Activated CD8-positive, alpha-beta memory T cell treated with anti-CD3 and anti-CD28 coated beads, Interleukin-2, amount 50 U/mL, for 24 hours (primary cell): ENCODE data around the gene MAD2L1.
"Not testable (repeated sequence)": the region's sequence is repeated elsewhere in the genome, so short reads cannot be mapped to it uniquely, and the experiment has no call there.

ENCODE experiments used
- DNase-seq: peaks from one replicate; pipeline ENCODE4 v3.0.0-alpha.2; 2020; ENCODE audit errors: extremely low read depth

MAD2L1 gene

DNA sequence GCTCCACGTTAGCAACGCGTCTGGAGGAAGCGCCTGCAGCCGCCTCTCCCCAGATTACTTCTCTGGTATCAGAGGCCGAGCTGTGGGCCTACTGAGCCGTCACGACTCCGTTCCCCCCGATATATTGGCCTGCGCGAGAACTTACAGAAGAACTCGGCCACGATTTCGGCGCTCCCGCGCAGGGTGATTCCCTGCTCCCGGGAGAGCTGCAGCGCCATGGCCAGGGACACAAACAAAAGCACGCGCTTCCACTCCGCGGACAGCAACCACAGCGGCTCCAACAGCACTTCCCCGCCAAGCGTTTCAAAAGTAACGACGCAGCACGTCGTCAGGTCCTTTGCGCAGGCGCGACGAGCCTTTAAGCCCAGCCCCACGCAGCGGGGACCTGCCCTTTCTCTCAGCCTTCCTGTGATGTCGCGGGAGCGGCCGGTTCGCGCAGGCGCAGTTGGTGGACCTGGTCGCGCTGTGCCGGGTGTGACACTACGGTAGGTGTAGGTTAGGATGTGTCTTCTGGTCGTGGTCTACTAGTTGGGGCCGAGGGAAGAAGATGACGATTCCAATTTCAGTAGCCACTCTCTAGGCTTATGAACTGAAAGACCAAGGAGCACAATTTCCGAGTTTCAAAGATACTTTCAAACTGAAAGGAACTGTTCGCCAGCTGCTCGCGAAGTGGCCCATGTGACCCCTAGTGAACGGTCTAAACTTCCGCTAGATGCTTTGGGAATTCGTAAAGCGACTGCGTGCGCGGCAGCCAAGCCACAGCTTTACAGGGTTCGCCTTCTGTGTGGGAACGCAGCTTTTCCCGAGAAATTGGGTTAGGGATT lies at the start of gene MAD2L1:
Gene MAD2L1 (minus strand): TSS at position 332 of the 824 bp plus-strand sequence. CDS start 114 bp downstream, at position 218.
- peak; percentile 98 for DNase-seq

- DNase-seq = no peak
Measured at GRCh38 chr4:120111745-120112144, 45.1 kb upstream of the MAD2L1 start.

- no peak for DNase-seq
Measured at GRCh38 chr4:120109406-120109805, 42.8 kb upstream of the MAD2L1 start.

GRCh38 chr4:120105472-120105871 lies 38.8 kb upstream of the MAD2L1 start:
- no peak for DNase-seq

GRCh38 chr4:120096508-120097297 lies 30.1 kb upstream of the MAD2L1 start:
- no peak for DNase-seq

DNA sequence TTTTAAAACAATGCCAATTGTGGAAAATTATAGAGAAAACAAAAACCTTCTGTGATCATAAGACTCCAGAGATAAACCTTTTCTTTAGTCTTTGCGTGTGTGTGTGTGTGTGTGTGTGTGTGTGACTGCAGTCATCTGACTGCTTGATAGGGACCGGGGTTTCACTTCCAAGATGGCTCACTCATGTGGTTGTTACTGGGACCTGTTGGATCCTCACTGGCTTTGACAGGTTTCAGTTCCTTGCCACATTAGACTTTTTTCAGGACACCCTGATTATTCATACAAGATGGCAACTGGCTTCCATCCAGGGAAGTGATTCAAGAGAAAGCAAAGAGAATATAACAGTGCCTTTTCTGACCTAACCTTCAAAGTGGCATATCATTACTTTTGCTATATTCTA lies 21.9 kb upstream of the MAD2L1 start:
- DNase-seq = no peak

DNA sequence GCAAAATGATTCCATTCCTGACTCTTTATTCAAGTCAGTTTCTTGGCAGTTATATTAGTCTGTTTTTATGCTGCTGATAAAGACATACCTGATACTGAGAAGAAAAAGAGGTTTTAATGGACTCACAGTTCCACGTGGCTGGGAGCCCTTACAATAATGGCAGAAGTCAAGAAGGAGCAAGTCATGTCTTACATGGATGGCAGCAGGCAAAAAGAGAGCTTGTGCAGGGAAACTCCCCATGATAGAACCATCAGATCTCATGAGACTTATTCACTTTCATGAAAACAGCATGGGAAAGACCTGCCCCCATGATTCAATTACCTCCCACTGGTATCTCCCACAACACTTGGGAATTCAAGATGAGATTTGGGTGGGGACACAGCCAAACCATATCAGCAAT lies 21.4 kb upstream of the MAD2L1 start:
- not testable (repeated sequence) for DNase-seq

- no peak for DNase-seq
Measured at GRCh38 chr4:120085705-120086104, 19.1 kb upstream of the MAD2L1 start.

- DNase-seq = no peak
Measured at GRCh38 chr4:120084327-120084726, 17.7 kb upstream of the MAD2L1 start.

GRCh38 chr4:120083152-120083551 lies 16.5 kb upstream of the MAD2L1 start:
- DNase-seq = no peak

GRCh38 chr4:120082251-120082650 lies 15.6 kb upstream of the MAD2L1 start:
- no peak for DNase-seq

GRCh38 chr4:120081726-120082125 lies 15.1 kb upstream of the MAD2L1 start:
- no peak for DNase-seq

DNA sequence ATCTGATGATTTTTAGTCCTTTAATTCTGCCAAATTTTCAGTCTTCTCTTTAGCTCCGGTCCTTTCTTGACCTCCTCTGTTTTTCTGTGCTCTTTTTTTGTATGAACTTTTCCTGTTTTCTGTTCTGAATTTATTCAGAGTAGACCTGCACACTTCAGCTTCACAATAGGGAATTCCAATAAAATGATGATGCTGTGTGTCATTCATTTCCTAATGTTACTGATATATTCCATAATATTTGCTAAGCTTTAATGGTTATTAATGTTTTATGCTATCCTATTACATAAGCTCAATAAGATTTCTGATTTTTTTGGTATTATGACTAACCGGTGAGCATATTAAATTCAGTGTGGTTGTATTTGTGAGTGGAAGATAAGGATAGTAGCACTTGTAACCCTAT lies 13.9 kb upstream of the MAD2L1 start:
- DNase-seq = no peak

DNA sequence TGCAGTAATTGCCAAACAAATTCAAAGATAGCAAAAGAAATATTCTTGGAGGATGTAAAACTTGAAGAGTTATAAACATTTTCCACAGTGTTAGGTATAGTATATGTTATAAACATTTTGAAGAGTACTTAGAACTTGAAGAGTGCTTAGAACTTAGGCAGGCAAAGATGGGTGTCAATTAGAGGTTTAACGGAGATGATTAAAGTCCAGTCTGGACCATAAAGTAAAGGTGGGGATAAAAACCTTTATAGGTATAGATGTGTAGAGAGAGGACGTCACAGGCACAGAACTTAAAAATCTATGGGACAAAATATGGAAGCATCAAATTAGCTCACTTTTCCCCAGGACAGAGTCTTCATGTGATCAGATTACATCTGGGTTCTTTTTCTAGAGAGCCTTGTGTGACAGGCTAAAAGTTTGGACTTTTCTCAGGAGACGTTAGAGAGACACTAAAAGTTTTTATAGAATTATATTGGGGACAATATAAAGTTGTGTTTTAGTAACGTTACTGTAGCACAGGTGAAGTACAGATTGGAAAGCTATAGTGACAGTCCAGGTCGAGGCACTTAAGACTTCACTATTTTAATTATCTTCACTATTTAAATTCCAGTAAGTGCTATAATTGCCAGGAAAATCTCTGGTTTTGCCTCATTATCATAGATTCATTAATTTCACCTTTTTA lies 13.3 kb upstream of the MAD2L1 start:
- DNase-seq = no peak

- DNase-seq = no peak
Measured at GRCh38 chr4:120078216-120078615, 11.6 kb upstream of the MAD2L1 start.

- DNase-seq = peak; percentile 9
Measured at GRCh38 chr4:120071192-120071795, 4.6 kb upstream of the MAD2L1 start.

DNA sequence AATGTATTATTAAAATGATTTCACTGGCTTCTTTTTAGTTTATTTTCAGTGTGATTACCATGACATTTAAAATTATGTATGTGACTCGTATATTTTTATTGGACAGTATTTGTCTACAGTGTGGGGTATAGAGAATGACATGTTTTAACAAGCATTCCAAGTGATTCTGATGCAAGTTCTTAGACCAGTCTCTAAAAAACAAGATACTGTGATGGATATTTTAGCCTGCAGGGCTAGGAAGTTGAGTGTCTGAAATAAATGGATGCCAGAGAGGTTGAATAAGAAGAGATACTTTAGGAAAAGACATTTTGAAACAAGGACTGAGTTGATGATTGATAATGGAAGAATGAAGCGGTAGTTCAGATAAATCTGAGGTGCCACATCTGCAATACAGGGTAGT lies 3.5 kb upstream of the MAD2L1 start:
- no peak for DNase-seq

DNA sequence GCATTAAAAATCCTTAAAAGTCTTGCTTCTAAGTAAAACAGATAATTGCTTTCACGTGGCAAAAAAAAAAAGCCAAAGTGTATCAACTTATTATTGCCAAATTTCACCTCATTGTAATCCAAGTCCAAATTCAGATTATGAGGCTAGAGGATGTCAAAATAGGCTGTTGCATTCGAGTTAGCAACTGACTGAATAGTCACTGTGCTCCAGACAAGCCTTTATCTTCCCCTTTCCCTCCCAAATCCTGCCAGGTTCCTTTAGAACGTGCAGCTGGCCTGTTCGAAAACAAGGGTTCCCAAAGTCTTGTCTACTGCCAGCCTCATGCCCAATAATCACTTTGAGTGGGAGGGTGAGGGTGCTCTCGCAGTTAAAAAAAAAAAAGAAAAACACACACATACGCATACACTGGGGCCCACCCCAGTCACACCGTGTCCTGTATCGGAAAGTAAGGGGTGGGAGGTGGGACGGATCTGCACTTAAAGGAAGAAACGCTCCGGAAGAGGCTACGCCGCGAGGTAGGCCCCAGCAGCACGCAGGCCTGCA lies 603 bp downstream of the MAD2L1 start:
- no peak for DNase-seq

DNA sequence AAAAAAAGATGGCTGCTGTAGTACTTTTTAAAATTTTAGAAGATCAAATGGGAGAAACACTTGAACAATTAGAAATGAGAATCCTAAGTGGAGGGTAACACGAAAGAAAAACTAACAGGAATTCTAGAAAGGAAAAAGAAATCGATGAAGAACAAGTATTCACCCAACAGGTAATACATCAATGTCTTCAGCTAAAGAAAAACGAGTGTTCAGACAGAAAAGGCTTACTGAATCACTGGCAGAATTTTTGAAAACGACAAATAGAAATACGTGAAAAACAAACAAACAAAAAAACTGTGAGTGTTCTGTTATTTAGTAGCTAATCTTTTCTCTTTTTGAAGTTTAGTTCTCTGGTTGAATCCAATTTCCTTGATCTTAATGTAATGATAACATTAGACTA lies 1.8 kb downstream of the MAD2L1 start:
- no peak for DNase-seq

- DNase-seq = not testable (repeated sequence)
Measured at GRCh38 chr4:120063711-120064110, 2.9 kb downstream of the MAD2L1 start.

GRCh38 chr4:120062663-120063195 lies 3.9 kb downstream of the MAD2L1 start:
- DNase-seq = no peak
